ENCODE data around the gene ACKR3. TPM values are rescaled to one million over a fixed set of nuclear protein-coding genes. Genes with fewer than 3 reads are reported as not detected.

Gene ACKR3
- total RNA-seq, 3 donors from 2014 or later: 0.16 to 0.73 (median 0.33) TPM

- no peaks in the 10 kb centered on the region for H3K9me3 Mint-ChIP-seq
- H3K36me3 Mint-ChIP-seq (ENCODE audit: insufficient read depth): no peaks in the 10 kb centered on the region
- H3K4me1 Mint-ChIP-seq (ENCODE audit: low read depth): peaks cover 4% of the 10 kb centered on the region
- H3K4me3 Mint-ChIP-seq: no peak overlapping the region
- H3K27me3 Mint-ChIP-seq (ENCODE audit: low read depth): peaks cover 3% of the 10 kb centered on the region
- ATAC-seq (no peak), DNase-seq (no peak)
Observed at GRCh38 chr2:236625156-236625690, 55.6 kb downstream of the ACKR3 start.

DNA sequence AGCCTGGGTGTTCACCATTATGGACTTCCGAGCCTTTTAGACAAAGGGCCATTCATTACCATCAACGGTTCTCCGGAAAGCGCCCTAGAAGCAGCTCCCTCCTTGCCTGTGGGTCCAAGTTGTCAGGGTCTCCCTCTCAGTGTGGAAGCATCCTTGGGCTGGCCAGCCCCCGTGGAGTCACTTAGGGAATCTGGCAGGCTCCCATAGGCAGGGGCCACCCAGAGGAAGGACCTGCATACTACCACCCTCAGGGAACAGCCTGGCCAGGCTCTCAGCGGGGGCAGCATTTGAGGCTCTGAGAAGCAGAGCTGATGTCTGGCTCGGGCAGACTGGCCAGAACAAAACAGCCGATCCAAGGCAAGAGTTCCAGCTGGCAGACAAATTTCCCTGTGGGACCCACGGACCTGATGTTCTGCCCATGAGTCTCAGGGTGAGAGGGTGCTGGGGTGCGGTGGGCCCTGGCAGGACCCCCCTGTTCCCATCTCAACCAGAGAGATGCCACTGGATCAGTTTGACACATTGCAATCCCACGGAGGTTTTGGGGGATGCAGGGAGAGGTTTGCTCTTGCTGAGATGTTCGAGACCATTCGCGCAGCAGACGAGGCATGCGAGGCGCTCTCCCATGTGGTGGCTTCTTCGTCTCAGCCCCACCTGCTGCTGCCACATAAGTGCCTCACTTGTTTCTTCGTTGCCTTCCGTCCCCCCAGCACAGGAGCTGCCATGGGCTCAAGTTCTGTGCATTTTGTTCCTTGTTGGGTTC is 56.9 kb downstream of the ACKR3 start:
- Mint-ChIP-seq H3K36me3 (ENCODE audit: insufficient read depth) (no peaks in the 10 kb centered on the region), H3K27me3 (ENCODE audit: low read depth) (peaks cover 3% of the 10 kb centered on the region), H3K9me3 (no peaks in the 10 kb centered on the region), H3K4me3 (no peak overlapping the region), H3K4me1 (ENCODE audit: low read depth) (no peaks in the 10 kb centered on the region)
- ATAC-seq (no peak), DNase-seq (no peak)

GRCh38 chr2:236627193-236627592 is 57.6 kb downstream of the ACKR3 start:
- H3K27me3 Mint-ChIP-seq (ENCODE audit: low read depth): peaks cover 3% of the 10 kb centered on the region
- no peaks in the 10 kb centered on the region for H3K36me3 Mint-ChIP-seq (ENCODE audit: insufficient read depth)
- H3K4me1 Mint-ChIP-seq (ENCODE audit: low read depth): no peaks in the 10 kb centered on the region
- DNase-seq: no peak
- no peak for ATAC-seq
- no peaks in the 10 kb centered on the region for H3K9me3 Mint-ChIP-seq
- no peak overlapping the region for H3K4me3 Mint-ChIP-seq

- Mint-ChIP-seq H3K9me3 (no peaks in the 10 kb centered on the region), H3K4me1 (ENCODE audit: low read depth) (no peaks in the 10 kb centered on the region), H3K36me3 (ENCODE audit: insufficient read depth) (no peaks in the 10 kb centered on the region), H3K4me3 (no peak overlapping the region), H3K27me3 (ENCODE audit: low read depth) (peaks cover 3% of the 10 kb centered on the region)
- no peak for DNase-seq
- no peak for ATAC-seq
Observed at GRCh38 chr2:236627841-236628240, 58.2 kb downstream of the ACKR3 start.

DNA sequence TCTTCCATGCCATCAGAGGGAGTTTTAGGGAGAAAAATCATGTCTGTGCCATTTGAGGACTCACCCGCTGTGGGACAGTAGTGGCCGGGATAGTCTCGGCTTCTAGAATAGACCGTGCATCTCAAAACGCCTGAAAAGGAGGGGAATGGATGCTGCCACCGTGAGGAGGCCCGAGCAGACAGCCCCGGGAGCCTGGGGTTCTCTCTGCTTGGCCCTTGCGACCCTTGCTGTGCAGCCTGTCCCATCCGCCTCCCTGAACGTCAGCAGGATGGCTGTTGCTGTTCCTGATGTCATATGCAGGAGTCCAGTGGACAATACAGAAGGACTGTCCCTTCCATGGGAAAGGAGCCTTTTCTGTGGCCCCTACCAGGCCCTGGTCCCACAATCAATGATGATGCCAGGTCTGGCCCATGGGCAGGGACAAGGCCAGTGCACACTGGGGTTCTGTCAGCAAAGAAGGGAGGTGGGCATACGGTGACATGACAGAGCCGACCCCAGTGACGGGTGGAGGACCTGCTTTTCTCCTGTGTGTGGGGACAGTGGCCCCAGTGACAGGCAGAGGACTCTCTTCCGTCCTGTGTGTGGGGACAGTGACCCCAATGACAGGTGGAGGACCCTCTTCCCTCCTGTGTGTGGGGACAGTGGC is 58.8 kb downstream of the ACKR3 start:
- no peak overlapping the region for H3K4me3 Mint-ChIP-seq
- peaks cover 7% of the 10 kb centered on the region for H3K27me3 Mint-ChIP-seq (ENCODE audit: low read depth)
- no peaks in the 10 kb centered on the region for H3K36me3 Mint-ChIP-seq (ENCODE audit: insufficient read depth)
- no peaks in the 10 kb centered on the region for H3K9me3 Mint-ChIP-seq
- no peaks in the 10 kb centered on the region for H3K4me1 Mint-ChIP-seq (ENCODE audit: low read depth)
- DNase-seq: no peak
- no peak for ATAC-seq

GRCh38 chr2:236628981-236629605 is 59.5 kb downstream of the ACKR3 start:
- DNase-seq: no peak
- Mint-ChIP-seq H3K9me3 (no peaks in the 10 kb centered on the region), H3K4me3 (no peak overlapping the region), H3K4me1 (ENCODE audit: low read depth) (no peaks in the 10 kb centered on the region), H3K27me3 (ENCODE audit: low read depth) (peaks cover 7% of the 10 kb centered on the region), H3K36me3 (ENCODE audit: insufficient read depth) (no peaks in the 10 kb centered on the region)
- ATAC-seq: no peak

GRCh38 chr2:236629961-236630872 is 60.6 kb downstream of the ACKR3 start:
- Mint-ChIP-seq H3K4me3 (no peak overlapping the region), H3K4me1 (ENCODE audit: low read depth) (no peaks in the 10 kb centered on the region), H3K9me3 (no peaks in the 10 kb centered on the region), H3K36me3 (ENCODE audit: insufficient read depth) (no peaks in the 10 kb centered on the region), H3K27me3 (ENCODE audit: low read depth) (peaks cover 4% of the 10 kb centered on the region)
- DNase-seq (no peak), ATAC-seq (no peak)

DNA sequence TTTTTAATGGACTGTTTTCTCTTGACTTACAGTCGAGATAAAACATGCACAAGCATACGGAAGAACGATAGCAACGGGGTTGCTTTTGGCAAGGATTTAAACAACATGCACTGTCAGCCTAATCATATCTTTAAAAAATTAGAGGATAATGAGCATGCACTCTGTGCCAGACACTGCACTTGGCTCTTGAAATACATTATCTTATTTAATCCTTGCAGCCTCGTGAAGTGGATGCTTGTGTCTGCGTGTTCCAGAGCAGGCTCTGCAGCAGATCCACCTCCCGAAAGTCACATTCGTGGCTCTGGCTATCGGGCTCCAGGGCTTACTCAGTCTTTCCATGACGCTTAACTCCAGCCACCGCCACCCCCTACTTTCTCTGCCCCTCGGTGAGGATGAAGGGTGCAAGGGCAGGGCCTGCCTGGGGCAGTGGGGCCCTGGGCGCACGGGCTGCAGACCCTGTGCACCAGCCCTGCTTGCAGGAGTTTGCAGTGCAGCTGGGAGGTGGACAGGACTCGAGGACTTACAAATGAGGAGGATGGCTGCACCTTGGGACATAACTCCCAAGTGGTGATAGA is 61.7 kb downstream of the ACKR3 start:
- DNase-seq: no peak
- peaks cover 4% of the 10 kb centered on the region for H3K27me3 Mint-ChIP-seq (ENCODE audit: low read depth)
- no peak for ATAC-seq
- no peaks in the 10 kb centered on the region for H3K9me3 Mint-ChIP-seq
- H3K36me3 Mint-ChIP-seq (ENCODE audit: insufficient read depth): no peaks in the 10 kb centered on the region
- no peak overlapping the region for H3K4me3 Mint-ChIP-seq
- no peaks in the 10 kb centered on the region for H3K4me1 Mint-ChIP-seq (ENCODE audit: low read depth)

- Mint-ChIP-seq H3K4me3 (no peak overlapping the region), H3K9me3 (no peaks in the 10 kb centered on the region), H3K27me3 (ENCODE audit: low read depth) (peaks cover 4% of the 10 kb centered on the region), H3K4me1 (ENCODE audit: low read depth) (no peaks in the 10 kb centered on the region), H3K36me3 (ENCODE audit: insufficient read depth) (no peaks in the 10 kb centered on the region)
- DNase-seq: no peak
- no peak for ATAC-seq
Observed at GRCh38 chr2:236631856-236632291, 62.2 kb downstream of the ACKR3 start.

All from activated T-cell treated with anti-CD3 and anti-CD28 coated beads, Interleukin-2, amount 50 U/mL, for 4 hours (primary cell).